Keratinocyte (primary cell): Measurements from ENCODE around the gene ARL15. TPM values are rescaled to one million over a fixed set of nuclear protein-coding genes. Genes with fewer than 3 reads are reported as not detected.

Experiments
- DNase-seq: peaks from one replicate; pipeline ENCODE4 v3.0.0-alpha.2; 2011; ENCODE audit warnings: low read depth, missing footprints, low spot score
- FAIRE-seq: peaks from 2 replicates; lab custom pipeline; 2011; peaks lifted over from hg19 to GRCh38; lab: Jason Lieb, UNC
- H2AFZ ChIP-seq: 2 replicates; pipeline ENCODE4 v1.6.0; 2012; ENCODE audit warnings: low read length, control low read depth, inconsistent platforms; ENCODE audit not compliant: control insufficient read depth
- H3K27ac ChIP-seq: 2 replicates; pipeline ENCODE4 v1.5.1; 2011; ENCODE audit warnings: low read length; ENCODE audit not compliant: control insufficient read depth, insufficient read depth
- H3K27me3 ChIP-seq: 3 replicates; pipeline ENCODE4 v1.6.0; 2011; ENCODE audit warnings: low read length; ENCODE audit not compliant: control insufficient read depth, insufficient read depth; ENCODE audit errors: extremely low read depth
- H3K36me3 ChIP-seq, 2 experiments: 2 replicates in 1 of 2; 3 replicates in 1 of 2; pipeline ENCODE4 v1.5.1; 2011; ENCODE audit warnings: low read length in 2 of 2, mild to moderate bottlenecking in 1 of 2; ENCODE audit not compliant: control insufficient read depth in 2 of 2, insufficient read depth in 2 of 2; ENCODE audit errors: extremely low read depth in 1 of 2
- H3K4me1 ChIP-seq: 3 replicates; pipeline ENCODE4 v1.5.1; 2011; ENCODE audit warnings: low read length; ENCODE audit not compliant: control insufficient read depth, insufficient read depth; ENCODE audit errors: extremely low read depth
- H3K4me2 ChIP-seq: 3 replicates; pipeline ENCODE4 v1.6.0; 2011; ENCODE audit warnings: low read depth, low read length; ENCODE audit not compliant: control insufficient read depth, insufficient read depth; ENCODE audit errors: extremely low read depth
- H3K4me3 ChIP-seq, 3 experiments: fragments of 200-600 bp in 1 of 3; sonication (generic) in 1 of 3; 2 replicates in 2 of 3; 3 replicates in 1 of 3; pipeline ENCODE4 v1.5.1; 2011 to 2016; ENCODE audit warnings: low read length in 3 of 3, mild to moderate bottlenecking in 3 of 3, control low read depth in 2 of 3, inconsistent platforms in 1 of 3, low read depth in 1 of 3, mixed read lengths in 1 of 3, mixed run types in 1 of 3, moderate library complexity in 1 of 3; ENCODE audit not compliant: control insufficient read depth in 2 of 3, insufficient read depth in 2 of 3; ENCODE audit errors: extremely low read depth in 1 of 3
- H3K79me2 ChIP-seq: 2 replicates; pipeline ENCODE4 v1.6.0; 2012; ENCODE audit warnings: low read length; ENCODE audit not compliant: control insufficient read depth, insufficient read depth
- H3K9ac ChIP-seq: 3 replicates; pipeline ENCODE4 v1.6.0; 2011; ENCODE audit warnings: low read length; ENCODE audit not compliant: control insufficient read depth, insufficient read depth; ENCODE audit errors: extremely low read depth
- H3K9me1 ChIP-seq: 3 replicates; pipeline ENCODE4 v1.6.0; 2011; ENCODE audit warnings: low read length; ENCODE audit not compliant: control insufficient read depth, insufficient read depth; ENCODE audit errors: extremely low read depth
- H3K9me3 ChIP-seq: 2 replicates; pipeline ENCODE4 v1.5.1; 2012; ENCODE audit warnings: low read depth, low read length; ENCODE audit not compliant: control insufficient read depth
- H4K20me1 ChIP-seq: 3 replicates; pipeline ENCODE4 v1.6.0; 2011; ENCODE audit warnings: low read length; ENCODE audit not compliant: control insufficient read depth, insufficient read depth; ENCODE audit errors: extremely low read depth
- EZH2 ChIP-seq: IDR thresholded peaks from one replicate; pipeline ENCODE4 v1.6.1; 2012; ENCODE audit warnings: inconsistent platforms, mild to moderate bottlenecking, low read length, moderate library complexity
- dilution Hi-C: fragments of 300-500 bp; cut with MboI; formaldehyde crosslinking; loops from one replicate; pipeline ENCODE4 v1.7.0; 2020; ENCODE audit warnings: low sequenced_read_pairs; ENCODE audit not compliant: extremely low pct_ligation_motif_present
- polyA plus RNA-seq, 5 experiments: library from polyadenylated mRNA; depleted of rRNA in 3 of 5; stranded (reverse) in 3 of 5; stranded (forward) in 1 of 5; unstranded in 1 of 5; fragments of >200 nt; gene quantifications; 1 replicate in 1 of 5; 2 replicates in 3 of 5; 3 replicates in 1 of 5; pipeline versions ENCODE4 v1.2.1 to v1.2.3, GENCODE V29; 2011 to 2012; ENCODE audit warnings: missing spikeins in 2 of 5, low read depth in 1 of 5, low replicate concordance in 1 of 5
- TF ChIP-seq, protein P1 (sequence below), 3 experiments: IDR thresholded peaks in 1 of 3; conservative IDR thresholded peaks in 1 of 3; optimal IDR thresholded peaks in 1 of 3; 2 replicates in 2 of 3; 3 replicates in 1 of 3; pipeline versions ENCODE3 to v1.5.1; 2011; ENCODE audit warnings: low read length in 3 of 3, mild to moderate bottlenecking in 3 of 3, moderate library complexity in 2 of 3, control low read depth in 1 of 3, inconsistent platforms in 1 of 3; ENCODE audit not compliant: insufficient read depth in 2 of 3; ENCODE audit errors: extremely low read depth in 1 of 3

Gene ARL15
- polyA plus RNA-seq, 1 donor (not counting 4 experiments of a cell fraction or from before 2014, with no cell fraction given), result 19.7 TPM

DNA sequence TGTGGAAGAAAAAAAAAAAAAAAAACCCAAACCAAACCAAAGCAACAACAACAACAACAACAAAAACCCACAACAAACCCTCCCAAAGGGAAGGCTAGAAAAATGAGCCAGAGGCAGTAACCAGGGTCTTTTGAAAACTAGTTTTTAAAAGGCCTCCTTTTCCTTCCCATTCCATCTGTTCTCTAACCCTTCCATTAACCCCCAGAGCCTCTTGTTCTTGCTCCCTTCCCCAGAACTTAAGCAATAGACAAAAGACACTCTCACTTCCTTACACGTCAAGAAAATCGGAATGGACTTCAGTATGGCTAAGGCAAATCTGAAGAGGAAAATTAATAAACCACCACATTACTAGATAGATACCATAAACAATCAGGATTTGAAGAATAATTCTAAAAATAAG lies 292.8 kb downstream of the ARL15 start:
- H2AFZ ChIP-seq, result no peak overlapping the region
- no peak overlapping the region for H3K27ac ChIP-seq
- H4K20me1 ChIP-seq, result no peaks in the 10 kb centered on the region
- H3K9me3 ChIP-seq, result no peaks in the 10 kb centered on the region
- FAIRE-seq (no peak), DNase-seq (no peak)
- no peak overlapping the region for H3K4me3 ChIP-seq
- dilution Hi-C loops, result no loop called here
- TF ChIP-seq, protein P1, sequence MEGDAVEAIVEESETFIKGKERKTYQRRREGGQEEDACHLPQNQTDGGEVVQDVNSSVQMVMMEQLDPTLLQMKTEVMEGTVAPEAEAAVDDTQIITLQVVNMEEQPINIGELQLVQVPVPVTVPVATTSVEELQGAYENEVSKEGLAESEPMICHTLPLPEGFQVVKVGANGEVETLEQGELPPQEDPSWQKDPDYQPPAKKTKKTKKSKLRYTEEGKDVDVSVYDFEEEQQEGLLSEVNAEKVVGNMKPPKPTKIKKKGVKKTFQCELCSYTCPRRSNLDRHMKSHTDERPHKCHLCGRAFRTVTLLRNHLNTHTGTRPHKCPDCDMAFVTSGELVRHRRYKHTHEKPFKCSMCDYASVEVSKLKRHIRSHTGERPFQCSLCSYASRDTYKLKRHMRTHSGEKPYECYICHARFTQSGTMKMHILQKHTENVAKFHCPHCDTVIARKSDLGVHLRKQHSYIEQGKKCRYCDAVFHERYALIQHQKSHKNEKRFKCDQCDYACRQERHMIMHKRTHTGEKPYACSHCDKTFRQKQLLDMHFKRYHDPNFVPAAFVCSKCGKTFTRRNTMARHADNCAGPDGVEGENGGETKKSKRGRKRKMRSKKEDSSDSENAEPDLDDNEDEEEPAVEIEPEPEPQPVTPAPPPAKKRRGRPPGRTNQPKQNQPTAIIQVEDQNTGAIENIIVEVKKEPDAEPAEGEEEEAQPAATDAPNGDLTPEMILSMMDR (optimal IDR thresholded peaks at IDR 0.05 in 1 of 3, IDR thresholded peaks at IDR 0.05 in 1 of 3, conservative IDR thresholded peaks at IDR 0.05 in 1 of 3; ENCODE audit: extremely low read depth in 1 of 3, insufficient read depth in 2 of 3, low read length in 3 of 3), result no peak
- no peak for TF ChIP-seq EZH2
- H3K79me2 ChIP-seq, result no peaks in the 10 kb centered on the region
- no peaks in the 10 kb centered on the region for H3K9me1 ChIP-seq
- H3K36me3 ChIP-seq, result no peaks in the 10 kb centered on the region
- no peaks in the 10 kb centered on the region for H3K27me3 ChIP-seq
- H3K9ac ChIP-seq, result no peak overlapping the region
- no peak overlapping the region for H3K4me2 ChIP-seq
- peaks cover 12% of the 10 kb centered on the region for H3K4me1 ChIP-seq

DNA sequence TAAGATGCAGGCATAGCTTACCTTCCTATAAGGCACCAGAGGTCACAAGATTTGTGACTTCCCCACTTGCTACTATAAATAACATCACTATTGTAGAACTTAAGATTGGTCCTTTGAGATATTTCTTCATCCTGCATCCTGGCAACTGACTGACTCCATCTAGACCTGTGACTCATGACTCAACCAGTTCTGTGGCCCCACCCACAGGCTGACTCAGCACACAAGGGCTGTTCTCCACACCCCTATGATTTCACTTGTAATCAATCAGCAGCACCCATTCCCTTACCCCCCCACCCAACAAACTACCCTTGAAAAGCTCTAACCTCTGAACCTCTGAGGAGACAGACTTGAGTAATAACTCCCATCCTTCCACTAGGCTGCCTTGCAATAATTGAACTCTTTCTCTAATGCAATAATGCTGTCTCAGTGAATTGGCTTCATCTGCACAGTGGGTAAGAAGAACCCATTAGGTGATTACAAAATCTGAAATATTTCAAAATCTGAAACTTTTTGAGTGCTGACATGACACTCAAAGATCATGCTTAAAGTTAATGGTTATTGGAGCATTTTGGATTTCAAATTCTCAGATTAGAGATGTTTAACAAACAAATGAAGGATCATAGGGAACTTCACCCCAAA lies 296.7 kb downstream of the ARL15 start:
- H4K20me1 ChIP-seq, result no peaks in the 10 kb centered on the region
- no peak overlapping the region for H3K4me3 ChIP-seq
- FAIRE-seq, result peak; percentile 89
- no peaks in the 10 kb centered on the region for H3K36me3 ChIP-seq
- dilution Hi-C loops, result no loop called here
- TF ChIP-seq, protein P1 (optimal IDR thresholded peaks at IDR 0.05 in 1 of 3, IDR thresholded peaks at IDR 0.05 in 1 of 3, conservative IDR thresholded peaks at IDR 0.05 in 1 of 3; ENCODE audit: extremely low read depth in 1 of 3, insufficient read depth in 2 of 3, low read length in 3 of 3), result no peak
- TF ChIP-seq EZH2, result no peak
- H3K9me3 ChIP-seq, result no peaks in the 10 kb centered on the region
- H3K79me2 ChIP-seq, result no peaks in the 10 kb centered on the region
- peak overlapping the region; percentile 8 for H3K27ac ChIP-seq
- no peak overlapping the region for H3K9ac ChIP-seq
- peak; percentile 38 for DNase-seq
- H3K4me1 ChIP-seq, result peaks cover 2% of the 10 kb centered on the region
- no peaks in the 10 kb centered on the region for H3K9me1 ChIP-seq
- H2AFZ ChIP-seq, result no peak overlapping the region
- H3K27me3 ChIP-seq, result no peaks in the 10 kb centered on the region
- no peak overlapping the region for H3K4me2 ChIP-seq
